HG02970 (cell line): ENCODE data around the gene GALNT12.

Experiments
- ATAC-seq: cut with Tn5 transposase; IDR thresholded peaks from one replicate; pipeline ENCODE4 v1.9.1; 2021; ENCODE audit warnings: mild to moderate bottlenecking, moderate library complexity, moderate number of reproducible peaks; ENCODE audit not compliant: unreplicated experiment, low FRiP score

Gene GALNT12

DNA sequence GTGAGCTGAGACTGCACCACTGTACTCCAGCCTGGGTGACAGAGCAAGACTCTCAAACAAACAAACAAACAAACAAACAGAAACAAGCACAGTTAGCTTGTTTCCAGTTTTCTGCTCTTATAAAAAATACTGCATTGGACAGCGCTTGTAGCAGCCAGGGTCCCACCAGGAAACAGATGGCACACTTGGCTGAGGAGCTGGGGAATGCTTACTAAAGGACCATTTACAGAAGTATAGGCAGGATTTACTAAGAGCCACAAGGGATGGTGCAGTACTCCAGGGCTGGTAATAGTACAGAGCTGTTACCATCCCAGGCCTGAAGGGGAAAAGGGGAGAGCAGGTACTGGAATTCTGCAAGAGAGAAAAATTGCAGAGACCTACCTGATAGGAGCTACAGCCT lies 5.9 kb upstream of the GALNT12 start:
- ATAC-seq = no peak

DNA sequence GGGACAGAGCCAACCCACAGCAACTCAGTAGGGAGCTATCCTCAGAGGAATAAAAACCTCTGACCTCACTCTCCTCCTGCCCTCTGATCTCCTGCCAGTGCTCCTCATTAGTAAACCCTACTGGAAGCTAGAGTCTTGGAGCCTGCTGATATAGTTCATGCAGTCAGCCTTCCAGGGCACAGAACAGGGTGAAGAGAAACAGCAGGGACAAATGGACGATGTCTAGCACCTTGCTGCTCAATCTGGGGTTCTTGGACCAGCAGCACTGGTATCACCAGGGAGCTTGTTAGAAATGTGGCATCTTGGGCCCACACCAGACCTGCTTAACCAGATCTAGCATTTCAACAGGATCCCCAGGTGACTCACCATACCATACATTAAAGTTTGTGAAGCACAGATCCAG lies 5.5 kb upstream of the GALNT12 start:
- ATAC-seq = no peak

DNA sequence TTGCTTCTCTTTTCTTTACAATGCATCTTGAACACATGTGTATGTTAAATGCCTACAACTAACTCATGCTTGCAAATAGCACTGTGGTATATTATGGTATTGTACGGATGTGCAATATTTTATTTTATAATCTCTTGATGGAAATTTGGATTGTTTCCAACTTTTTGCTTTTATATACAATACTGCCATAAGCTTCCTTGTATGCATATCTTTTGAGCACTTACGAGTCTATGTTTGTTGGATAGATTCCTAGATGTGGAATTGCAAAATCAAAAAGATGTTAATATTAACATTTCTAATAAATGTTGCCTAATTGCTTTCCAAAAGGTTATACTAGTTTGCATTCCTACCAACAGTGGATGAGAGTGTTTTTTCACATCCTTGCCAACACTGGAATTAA lies 3.4 kb upstream of the GALNT12 start:
- no peak for ATAC-seq

DNA sequence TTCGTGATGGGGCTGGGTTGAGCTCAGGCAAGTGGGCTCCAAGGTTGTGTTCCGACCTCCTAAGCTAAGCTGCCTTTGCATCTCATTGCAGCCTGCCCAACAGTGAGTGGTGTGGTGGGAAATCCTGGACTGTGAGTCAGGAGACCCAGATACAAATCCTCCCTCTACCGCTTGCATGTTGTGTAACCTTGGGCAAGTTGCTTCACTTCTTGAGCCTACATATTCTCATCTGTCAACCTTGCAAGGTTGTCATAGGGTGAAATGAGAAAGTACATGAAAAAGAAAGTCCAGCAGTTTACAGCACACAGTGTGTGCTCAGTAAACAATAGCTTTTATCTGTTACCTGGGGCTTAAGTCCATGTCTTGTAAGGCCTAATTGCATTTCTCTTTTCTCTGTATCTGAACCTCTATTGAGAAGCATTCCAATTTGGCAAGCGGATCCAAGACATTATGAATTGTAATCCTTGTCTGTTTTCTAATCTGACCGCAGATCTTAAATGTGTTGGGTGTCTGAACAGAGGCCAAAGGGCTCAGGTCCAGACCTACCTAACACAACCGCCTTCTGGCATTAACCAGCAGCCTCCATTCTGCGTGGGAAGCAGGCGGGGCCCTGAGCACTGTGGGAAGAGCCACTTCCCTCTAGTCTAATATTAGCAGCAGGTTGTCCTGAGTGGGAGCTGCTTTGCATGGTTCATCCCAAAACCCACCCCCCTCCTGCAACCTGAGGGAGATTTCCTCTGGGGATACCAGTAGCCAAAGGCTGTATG lies 1.8 kb upstream of the GALNT12 start:
- ATAC-seq = no peak

DNA sequence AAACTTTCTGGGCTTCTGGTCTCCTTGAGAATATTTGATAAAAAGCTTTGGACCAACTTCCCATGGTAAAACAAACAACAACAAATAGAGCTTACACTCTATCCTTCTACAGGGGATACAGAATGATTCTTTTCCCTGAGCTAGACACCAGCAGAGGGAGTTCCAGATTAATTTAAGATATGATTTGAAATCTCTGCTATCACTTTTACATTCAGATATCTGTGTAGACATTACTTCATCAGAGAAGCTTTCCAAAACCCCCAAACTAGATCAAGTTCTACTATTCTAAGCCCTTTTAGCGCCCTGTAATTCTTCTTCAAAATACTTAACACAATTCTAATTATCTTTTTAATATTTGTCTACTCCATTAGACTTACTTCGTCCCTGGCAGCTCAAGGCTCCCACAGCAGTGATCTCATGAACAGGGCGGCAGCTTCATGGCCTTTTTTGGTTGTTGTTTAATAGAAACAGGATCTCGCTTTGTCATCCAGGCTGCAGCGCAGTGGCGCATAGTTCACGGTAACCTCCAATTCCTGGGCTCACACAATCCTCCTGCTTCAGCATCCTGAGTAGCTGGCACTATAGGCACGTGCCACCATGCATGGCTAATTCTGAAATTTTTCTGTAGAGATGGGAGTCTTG lies 955 bp upstream of the GALNT12 start:
- ATAC-seq = no peak

DNA sequence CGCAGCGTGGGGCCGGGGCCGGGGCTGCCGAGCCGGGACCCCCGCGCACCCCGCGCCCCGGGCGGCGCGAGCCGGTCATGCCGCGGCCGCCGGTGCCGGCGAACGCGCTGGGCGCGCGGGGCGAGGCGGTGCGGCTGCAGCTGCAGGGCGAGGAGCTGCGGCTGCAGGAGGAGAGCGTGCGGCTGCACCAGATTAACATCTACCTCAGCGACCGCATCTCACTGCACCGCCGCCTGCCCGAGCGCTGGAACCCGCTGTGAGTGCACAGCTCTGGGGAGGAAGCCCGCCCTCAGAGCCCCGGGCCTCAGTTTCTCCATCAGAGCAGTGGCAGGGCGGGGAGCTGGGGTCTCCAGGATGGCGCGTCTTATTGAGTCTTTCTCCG lies 335 bp downstream of the GALNT12 start:
- ATAC-seq = no peak

DNA sequence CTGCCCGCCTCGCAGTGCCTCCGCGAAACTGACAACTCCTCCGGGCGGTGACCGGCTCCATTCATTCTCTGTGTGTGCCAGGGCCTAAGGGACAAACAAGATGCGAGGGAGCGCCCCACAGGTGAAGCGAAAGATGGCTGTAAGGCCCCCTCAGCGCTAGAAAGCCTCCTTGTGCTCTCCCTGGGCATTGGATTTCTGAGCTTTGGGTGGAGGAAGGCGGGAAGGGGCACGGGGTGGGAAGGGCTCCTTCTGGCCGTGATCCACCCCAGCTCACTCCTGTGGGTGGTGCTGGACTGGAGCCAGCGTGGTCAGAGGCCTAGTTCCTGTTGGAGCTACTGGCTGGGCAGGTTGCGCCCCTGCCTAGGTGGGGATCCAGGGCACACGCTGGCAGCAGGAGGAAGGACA lies 943 bp downstream of the GALNT12 start:
- no peak for ATAC-seq

DNA sequence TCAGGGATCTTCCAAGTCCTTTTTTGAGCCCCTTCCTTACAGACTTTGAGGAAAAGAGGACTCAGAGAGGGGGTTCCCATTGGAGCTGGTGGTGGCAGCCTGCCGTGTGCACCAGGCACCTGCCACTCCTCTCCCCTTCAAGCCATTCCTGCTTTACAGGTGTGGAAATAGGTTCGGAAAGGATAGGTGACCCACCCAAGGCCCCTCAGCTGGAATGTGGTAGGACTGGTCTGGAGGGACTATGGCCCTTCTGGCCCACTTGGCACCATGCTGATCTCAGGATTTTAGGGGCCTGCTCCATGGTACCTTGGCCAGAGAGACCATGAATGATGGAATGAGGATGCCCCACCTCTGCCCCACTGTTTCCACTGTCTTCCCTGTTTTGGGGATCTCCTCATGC lies 1.4 kb downstream of the GALNT12 start:
- ATAC-seq = no peak

DNA sequence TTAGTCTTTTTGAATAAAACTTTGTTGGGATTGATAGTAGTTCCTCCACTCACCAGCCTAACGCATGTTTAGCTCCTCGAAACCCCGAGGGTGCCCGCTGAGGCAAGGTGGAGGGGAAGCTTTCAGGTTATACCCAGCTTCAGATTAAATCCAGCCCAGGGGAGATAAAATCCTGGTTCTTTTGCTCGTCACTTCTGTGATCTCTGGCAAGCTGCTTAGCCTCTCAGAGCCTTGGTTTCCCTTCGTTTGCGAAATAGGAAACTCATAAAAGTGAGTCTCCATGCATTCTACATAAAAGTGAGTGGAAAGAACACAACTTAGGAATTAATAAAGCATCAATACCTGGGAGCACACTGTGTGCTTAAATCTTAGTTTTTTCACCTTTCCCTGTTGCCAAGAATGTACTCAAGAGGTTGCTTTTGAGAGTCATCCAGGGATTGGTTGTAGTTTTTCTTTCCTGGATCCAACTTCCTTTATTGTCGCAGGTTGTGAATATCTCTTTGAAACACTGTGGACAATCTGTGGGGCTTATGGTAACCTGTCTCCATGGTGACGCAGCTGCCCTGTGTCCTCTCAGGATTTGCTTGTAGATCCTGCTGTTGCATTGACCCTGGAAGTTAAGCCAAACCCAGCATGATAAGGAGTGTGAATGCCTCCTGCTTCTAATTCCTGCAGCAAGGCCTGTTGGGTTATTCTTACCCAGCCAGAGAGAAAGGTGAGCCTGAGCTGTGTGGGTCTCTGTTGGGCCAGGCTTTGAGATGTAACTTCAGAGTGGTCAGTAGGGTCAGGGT lies 2.0 kb downstream of the GALNT12 start:
- ATAC-seq = no peak

DNA sequence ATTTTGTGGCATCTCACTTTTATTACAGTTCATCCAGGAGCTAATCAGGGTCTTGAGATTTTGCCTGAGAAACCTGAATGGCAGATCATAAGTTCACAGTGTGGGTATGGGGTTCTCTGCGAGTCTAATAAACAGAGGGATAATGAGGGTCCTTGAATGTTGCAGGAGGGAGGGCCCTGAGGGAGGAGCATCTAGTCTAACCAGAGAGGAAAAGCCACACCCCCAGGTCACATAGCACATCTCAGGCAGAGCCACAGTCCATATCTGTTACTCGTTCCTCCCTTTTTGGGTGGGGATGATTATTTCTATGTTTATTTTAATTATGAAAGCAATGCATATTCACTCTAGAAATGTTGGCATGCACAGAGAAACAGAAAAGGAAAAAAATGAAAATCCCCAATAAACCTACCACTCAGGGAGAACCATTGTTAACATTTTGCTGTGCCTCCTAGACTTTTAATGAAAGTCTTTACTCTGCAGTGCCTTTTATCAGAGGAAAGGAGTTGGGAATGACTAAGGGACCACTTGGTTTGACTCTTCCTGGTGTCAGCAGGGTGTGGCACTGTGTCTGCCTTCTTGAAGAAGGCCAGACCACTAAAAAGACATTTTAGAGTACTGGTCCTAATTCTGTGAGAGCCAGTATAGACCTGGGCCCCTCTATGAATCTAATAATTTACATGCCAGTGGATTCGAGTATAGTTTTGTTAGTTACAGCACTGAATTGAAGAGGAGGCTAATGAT lies 2.8 kb downstream of the GALNT12 start:
- no peak for ATAC-seq

DNA sequence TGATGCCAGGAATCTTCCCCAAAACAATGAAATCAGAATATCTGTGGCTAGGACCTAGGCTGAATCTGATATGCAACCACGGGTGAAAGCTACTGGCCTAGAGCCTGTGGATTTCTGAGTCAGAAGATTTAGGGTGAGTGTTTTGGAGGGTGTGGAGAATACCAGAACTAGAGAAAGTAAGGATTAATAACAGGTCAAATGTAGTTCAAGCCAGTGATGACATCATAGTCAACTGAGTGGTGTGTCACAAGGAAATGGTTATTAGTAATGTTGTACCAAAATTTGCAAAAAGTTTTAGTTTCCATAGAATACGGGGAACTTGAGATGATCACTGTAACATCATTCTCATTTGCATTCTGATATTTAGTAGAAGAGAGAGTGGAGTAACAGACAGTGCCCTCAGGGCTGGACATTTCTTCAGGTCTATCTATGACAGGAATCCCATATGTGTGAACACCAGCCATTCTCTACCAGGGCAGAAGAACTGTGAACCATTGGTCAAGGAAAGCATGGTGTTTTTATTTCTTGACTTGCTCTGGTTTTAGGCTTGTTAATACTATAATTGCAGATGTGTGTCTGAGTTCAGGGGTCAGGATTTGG lies 3.7 kb downstream of the GALNT12 start:
- ATAC-seq = no peak

DNA sequence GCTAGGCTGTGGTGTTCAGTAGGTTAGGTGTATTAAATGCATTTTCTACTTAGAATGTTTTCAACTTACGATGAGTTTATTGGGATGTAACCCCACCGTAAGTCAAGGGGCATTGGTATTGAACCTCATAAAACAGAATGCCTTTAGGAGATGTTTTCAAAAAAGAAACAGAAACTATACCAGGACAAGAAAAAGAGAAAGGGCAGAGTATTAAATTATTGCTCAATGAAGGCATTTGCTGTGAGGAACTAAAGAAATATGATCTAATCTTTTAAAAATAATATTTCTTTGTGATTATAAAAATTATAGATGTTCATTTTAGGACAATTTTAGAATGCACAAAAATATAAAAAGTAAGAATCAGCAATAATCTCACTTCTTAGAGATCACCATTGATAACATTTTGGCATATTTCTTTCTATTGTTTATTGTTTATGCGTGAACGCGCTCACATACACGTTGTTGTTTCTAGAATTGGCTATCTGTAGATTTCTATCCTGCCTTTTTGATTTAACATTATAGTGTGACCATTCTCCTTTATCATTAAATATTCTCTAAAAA lies 8.0 kb downstream of the GALNT12 start:
- no peak for ATAC-seq

DNA sequence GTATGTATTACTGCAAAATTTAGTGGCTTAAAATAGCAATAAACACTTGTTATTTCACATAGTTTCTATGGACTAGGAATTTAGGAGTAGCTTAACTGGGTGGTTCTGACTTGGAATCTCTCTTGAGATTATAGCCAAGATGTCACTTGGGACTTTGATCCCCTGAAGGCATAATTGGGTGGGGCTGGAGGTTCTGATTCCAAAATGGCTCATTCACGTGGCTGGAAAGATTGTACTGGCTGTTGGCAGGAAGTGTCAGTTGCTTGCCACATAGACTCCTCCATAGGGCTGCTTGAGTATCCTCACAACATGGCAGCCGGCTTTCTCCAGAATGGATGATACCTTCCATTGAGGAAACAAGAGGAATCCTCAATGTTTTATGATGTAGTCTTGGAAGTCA lies 11.3 kb downstream of the GALNT12 start:
- ATAC-seq = no peak

DNA sequence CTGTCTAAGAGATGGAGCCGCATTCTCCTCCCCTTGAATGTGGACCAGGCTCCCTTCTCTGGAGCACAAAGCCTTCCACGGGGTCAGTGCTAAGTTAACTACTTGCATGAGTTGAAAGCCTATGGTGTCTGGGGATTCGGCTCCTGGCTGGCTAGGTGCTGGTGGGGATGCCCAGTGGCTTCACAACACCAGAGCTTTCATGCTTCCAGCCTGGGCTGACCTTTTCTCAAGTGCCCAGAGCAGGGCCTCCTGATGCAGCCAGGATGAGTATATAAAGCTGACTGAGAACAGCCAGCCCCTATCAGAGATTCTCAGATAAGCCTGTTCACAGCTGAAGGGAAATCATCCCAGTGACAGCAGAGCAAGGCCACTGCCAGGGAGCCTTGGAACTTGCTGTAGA lies 11.8 kb downstream of the GALNT12 start:
- no peak for ATAC-seq

DNA sequence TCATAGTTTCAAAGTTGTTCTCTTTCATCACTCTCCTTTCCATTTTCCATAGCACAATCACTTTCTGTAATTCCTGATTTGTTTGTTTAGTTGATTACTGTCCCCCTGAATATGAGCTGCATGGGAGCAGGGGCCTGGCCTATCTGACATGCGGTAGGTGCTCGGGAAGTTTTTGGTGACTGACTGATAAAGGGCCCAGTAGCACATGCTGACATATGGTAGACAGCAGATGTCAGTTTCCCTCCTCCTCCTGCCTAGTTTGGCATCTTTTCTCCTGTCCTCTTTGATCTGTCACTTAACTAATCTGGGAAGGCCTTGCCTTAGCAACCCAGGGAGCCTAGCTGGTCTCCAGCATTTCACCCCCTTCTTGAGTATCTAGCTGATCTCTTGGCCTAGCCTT lies 14.4 kb downstream of the GALNT12 start:
- ATAC-seq = no peak

DNA sequence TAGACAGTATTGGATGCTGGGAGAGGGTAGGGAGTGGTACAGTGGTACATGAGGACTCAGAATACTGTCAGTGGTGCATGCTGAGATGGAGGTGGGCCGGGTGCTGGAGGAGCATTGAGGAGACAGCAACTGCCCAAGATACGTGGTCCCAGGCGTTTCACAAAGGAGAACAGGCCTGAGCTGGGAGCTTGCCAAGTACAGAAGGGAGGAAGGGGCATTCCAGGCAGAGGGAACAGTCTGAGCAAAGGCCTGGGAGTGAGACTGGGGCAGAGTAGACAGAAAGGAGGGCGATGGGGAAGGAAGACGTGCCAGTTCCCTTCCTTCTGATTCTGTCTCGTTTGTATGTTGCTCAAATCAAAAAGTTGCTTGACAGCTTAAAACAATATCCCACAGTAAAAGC lies 15.2 kb downstream of the GALNT12 start:
- no peak for ATAC-seq

DNA sequence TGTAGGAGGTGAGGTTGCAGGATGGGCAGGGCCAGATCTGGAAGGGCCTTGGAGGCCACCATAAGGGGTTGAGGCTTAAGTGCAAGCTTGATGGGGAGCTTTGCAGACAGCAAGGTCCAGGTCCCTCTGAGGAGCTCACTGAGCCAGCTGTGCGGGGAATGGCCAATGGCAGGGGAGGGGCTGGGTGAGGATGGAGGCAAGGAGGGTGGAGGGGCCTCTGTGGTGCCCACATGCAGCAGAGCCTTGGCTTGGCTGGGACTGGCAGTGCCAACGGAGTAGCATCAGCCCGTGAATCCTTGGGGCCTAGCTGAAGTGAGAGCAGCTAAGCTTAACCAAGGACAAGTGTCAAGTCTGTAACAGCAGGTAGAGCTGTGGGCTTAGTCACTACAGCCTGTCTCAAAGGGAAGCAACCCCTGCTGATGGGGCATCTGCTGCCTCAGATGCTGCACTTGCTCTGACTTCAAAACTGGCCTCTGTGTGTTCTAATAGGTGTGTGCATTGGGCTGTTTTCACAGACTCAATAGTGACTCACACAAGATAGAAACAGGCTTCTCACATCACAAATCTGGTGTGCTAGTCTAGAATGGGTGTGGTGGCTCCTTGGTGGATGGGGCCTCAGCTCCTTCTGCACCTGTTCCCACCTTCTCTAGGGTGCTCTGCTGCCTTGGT lies 16.3 kb downstream of the GALNT12 start:
- ATAC-seq = no peak

DNA sequence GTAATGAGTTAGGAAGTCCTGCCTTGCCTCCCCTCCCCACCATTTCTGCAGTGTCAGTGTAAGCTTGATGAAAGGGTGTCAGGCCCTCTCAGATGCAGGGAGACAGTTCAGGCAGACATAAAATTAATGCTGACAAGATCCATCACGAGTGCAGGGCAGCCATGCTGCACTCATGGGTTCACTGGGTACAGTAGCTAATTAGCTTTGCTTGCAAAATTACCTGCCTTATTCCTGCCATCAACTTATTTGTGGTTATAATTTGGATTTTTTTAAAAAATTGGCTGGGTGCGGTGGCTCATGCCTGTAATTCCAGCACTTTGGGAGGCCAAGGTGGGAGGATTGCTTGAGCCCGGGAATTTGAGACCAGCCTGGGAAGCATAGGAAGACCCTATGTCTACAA lies 17.9 kb downstream of the GALNT12 start:
- no peak for ATAC-seq

DNA sequence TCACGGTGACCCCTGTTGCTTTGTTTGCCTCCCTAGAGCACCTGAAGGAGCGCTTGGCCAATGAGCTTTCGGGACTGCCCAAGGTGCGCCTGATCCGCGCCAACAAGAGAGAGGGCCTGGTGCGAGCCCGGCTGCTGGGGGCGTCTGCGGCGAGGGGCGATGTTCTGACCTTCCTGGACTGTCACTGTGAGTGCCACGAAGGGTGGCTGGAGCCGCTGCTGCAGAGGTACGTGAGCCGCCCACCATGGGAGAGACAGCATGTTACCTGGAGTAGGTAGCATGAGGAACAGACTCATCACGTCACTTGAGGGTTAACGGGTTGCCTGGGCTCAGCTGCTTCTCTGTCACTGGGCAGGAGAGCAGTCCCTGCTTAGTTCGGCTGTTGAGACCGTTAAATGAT lies 19.2 kb downstream of the GALNT12 start:
- no peak for ATAC-seq

DNA sequence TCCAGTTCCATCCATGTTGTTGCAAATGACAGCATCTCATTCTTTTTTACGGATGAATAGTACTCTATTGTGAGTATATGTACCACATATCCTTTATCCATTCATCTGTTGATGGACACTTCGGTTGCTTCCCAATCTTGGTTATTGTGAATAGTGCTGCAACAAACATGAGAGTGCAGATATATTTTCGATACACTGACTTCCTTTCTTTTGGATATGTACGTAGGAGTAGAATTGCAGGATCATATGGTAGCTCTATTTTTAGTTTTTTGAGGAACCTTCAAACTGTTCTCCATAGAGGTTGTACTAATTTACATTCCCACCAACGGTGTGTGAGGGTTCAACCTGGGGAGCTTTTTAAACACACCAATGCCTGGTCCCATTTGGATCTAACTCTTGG lies 22.3 kb downstream of the GALNT12 start:
- no peak for ATAC-seq
